Duodenal mucosa (tissue), 2 donors: ENCODE measurements around the gene CDC7.

Experiments used
- H3K27ac ChIP-seq: one replicate; pipeline ENCODE4 v1.7.0; 2013; ENCODE audit warnings: low read depth, low read length
- H3K27me3 ChIP-seq, 2 donors: one replicate each; pipeline ENCODE4 v1.7.0; 2013; ENCODE audit warnings: low read length in 2 of 2, control low read depth in 1 of 2; ENCODE audit not compliant: insufficient read depth in 2 of 2, control insufficient read depth in 1 of 2
- H3K36me3 ChIP-seq, 2 donors: one replicate each; pipeline ENCODE4 v1.7.0; 2013; ENCODE audit warnings: low read length in 2 of 2, control low read depth in 1 of 2; ENCODE audit not compliant: insufficient read depth in 2 of 2, control insufficient read depth in 1 of 2
- H3K4me1 ChIP-seq, 2 donors: one replicate each; pipeline ENCODE4 v1.7.0; 2013; ENCODE audit warnings: low read length in 2 of 2, control low read depth in 1 of 2; ENCODE audit not compliant: insufficient read depth in 2 of 2, control insufficient read depth in 1 of 2
- H3K4me3 ChIP-seq, 2 donors: one replicate each; pipeline ENCODE4 v1.7.0; 2013; ENCODE audit warnings: low read length in 2 of 2, low read depth in 1 of 2
- H3K9ac ChIP-seq, 2 donors: one replicate each; pipeline ENCODE4 v1.7.0; 2013; ENCODE audit warnings: low read length in 2 of 2, low read depth in 1 of 2
- H3K9me3 ChIP-seq, 2 donors: one replicate each; pipeline ENCODE4 v1.7.0; 2013; ENCODE audit warnings: low read length in 2 of 2, control low read depth in 1 of 2; ENCODE audit not compliant: control insufficient read depth in 1 of 2

Gene CDC7

DNA sequence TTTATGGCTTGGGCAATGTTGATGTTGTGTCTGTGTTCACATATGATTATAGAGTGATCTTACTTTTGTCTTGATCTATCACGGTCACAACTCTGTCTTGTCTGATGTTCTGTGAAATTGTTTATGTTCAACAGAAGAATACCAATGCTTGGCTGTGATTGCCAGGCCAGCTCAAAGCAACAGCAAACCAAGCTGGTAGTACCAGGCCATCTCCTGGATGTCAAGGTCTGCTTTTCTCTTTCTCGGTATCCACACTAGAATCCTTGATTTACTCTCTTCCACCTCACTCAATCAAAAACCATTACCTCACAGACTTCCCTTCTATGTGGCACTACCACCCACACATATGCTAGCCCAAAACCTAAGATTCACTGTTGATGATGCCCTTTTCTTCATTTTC lies 1.3 kb upstream of the CDC7 start:
- H3K4me1 ChIP-seq, result peaks cover 10% of the 10 kb centered on the region in 2 donors
- no peaks in the 10 kb centered on the region for H3K36me3 ChIP-seq
- H3K9ac ChIP-seq, result no peak overlapping the region
- H3K27ac ChIP-seq, result no peak overlapping the region
- H3K27me3 ChIP-seq, result no peaks in the 10 kb centered on the region
- H3K4me3 ChIP-seq, result no peak overlapping the region
- H3K9me3 ChIP-seq, result no peaks in the 10 kb centered on the region

DNA sequence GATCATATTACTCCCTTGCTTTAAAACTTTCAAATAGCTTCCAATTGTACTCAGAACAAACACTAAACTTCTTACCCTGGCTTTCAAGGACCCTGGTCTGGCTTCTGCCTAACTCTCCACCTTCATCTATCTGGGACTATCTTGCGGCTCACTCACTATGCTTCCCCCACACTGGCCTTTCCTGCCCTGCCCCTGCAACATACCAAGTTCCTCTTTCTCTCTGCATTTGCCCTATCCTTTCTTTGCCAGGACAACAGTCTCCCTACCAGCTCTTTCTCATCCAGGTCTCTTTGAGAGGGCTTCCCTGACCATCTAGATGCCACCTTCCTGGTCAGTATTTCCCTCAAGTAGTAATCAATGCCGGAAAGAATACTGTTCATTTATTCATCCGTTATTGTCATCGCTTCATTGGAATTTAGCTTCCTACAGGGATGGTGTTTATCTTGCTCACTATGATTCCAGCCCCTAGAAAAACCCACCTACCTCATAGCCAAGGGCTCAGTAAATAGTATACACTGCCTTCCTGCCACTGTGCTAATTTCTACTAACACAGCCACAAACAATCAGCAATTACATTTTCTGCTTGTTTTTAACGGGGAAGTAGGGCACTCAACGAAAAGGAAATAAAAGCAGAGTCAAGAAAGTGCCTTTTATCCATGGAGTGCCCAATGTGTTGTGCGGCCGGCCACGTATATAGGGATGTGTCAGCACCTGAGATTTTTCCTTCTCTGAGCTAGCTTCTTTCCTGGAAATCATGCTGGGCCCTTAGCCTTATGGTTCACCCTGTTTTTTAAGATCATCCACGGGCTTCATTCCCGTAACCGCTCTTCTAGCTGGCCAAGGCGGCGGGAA lies 521 bp upstream of the CDC7 start:
- peaks cover 10% of the 10 kb centered on the region in 2 donors for H3K4me1 ChIP-seq
- no peak overlapping the region for H3K27ac ChIP-seq
- no peaks in the 10 kb centered on the region for H3K27me3 ChIP-seq
- H3K36me3 ChIP-seq, result no peaks in the 10 kb centered on the region
- H3K4me3 ChIP-seq, result peak overlapping the region; percentile 90 to 97
- peak overlapping the region; percentile 66 to 83 for H3K9ac ChIP-seq
- no peaks in the 10 kb centered on the region for H3K9me3 ChIP-seq

DNA sequence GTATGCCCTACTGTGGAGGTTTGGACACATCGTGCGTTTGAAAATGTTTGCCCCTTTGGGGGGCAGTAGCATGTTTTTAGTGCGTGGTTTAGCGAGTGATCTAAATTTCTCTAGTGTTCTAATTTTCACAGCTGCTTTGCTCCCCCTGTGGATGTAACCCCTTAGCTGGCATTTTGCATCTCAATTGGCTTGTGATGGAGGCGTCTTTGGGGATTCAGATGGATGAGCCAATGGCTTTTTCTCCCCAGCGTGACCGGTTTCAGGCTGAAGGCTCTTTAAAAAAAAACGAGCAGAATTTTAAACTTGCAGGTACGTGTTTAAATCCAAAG lies 836 bp downstream of the CDC7 start:
- no peaks in the 10 kb centered on the region for H3K27me3 ChIP-seq
- no peaks in the 10 kb centered on the region for H3K36me3 ChIP-seq
- no peaks in the 10 kb centered on the region for H3K9me3 ChIP-seq
- H3K9ac ChIP-seq, result peak overlapping the region; percentile 66 to 83
- peak overlapping the region; percentile 90 to 97 for H3K4me3 ChIP-seq
- H3K4me1 ChIP-seq, result peaks cover 10% of the 10 kb centered on the region in 2 donors
- no peak overlapping the region for H3K27ac ChIP-seq

DNA sequence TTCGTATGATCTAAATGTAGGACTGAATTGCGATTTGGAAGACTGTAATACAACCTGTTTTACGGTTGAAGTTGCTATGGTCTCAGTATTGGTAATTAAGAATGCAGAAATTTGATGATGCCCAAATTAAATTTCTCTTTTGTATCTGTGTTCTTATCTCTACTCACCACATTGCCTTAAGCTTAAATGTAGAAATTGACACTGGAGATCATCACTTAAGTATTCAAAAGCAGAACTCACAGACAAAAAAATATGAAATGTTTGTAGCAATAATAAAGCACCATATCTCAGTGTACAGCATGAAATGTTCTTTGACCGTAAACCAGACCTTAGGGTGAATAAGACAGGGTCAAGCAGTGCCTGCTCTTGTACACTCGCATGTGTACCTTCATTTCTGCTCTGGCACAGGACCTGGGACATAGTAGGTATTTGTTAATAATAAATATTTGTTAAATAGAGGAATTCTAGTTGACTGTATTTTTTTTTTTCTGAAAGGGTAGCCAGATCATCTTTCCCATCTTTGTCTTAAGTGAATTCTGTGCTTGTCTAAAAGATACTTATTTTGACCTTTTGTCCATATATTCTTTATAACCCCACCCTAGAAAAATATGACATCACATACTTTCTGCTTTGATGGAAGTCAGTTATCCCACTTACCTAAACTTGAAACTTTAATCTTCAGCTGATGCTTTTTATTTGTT lies 1.5 kb downstream of the CDC7 start:
- Histone ChIP-seq H3K27me3 (no peaks in the 10 kb centered on the region), H3K4me1 (peaks cover 10% of the 10 kb centered on the region in 2 donors), H3K9ac (no peak overlapping the region), H3K4me3 (peak overlapping the region; percentile 90 to 97), H3K27ac (no peak overlapping the region), H3K9me3 (no peaks in the 10 kb centered on the region), H3K36me3 (no peaks in the 10 kb centered on the region)

DNA sequence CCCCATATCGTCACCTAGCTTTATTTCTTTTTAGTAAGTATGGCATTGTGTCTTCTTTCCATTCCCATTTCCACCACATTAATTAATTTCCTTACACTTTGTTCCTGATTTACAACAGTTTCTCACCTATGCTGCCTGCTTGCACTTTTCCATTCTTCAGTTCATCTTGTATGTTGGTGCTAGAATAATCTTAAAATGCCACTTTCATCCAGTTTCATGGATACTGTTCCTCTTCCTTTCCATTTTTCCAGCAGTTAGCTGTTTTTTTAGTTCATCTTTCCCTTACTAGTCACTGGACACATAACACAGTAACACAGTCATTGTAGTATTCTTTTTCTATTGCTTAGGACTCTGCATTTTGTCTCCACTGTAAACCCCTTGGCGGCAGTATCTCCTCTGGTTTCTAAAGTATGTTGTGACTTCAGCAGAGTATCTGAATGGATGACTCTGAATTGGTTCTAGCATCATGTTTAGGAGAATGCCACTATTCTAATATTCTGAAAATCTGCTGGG lies 2.1 kb downstream of the CDC7 start:
- H3K9me3 ChIP-seq, result no peaks in the 10 kb centered on the region
- no peak overlapping the region for H3K4me3 ChIP-seq
- no peaks in the 10 kb centered on the region for H3K27me3 ChIP-seq
- no peak overlapping the region for H3K9ac ChIP-seq
- H3K36me3 ChIP-seq, result no peaks in the 10 kb centered on the region
- no peak overlapping the region for H3K27ac ChIP-seq
- H3K4me1 ChIP-seq, result peaks cover 10% of the 10 kb centered on the region in 2 donors

DNA sequence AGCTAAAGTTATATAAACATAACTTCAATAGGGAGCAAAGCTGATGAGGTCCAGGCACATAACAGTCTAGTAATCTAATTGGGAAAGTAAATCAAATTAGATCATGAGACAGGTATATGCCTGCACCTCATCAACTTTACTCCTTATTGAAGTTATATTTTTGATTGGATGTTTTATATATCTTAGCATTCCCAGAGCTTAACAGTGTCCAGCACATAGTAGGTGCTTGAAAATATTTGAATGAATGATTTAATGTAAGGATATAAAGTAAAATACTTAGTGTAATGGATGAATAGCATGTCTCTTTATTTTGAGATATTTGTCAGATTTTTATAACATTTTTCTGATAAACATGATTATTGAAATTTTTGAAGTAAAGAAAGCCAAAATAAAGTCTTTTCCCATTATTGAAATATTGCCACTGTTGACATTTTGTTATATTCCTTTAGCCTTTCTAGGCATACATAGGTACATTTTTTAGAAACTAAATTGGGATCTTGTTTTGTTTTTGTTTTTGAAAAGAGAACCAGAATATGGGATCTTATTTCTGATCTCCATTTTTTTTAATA lies 2.8 kb downstream of the CDC7 start:
- no peaks in the 10 kb centered on the region for H3K27me3 ChIP-seq
- no peaks in the 10 kb centered on the region for H3K9me3 ChIP-seq
- H3K4me1 ChIP-seq, result peaks cover 10% of the 10 kb centered on the region in 2 donors
- H3K27ac ChIP-seq, result no peak overlapping the region
- no peak overlapping the region for H3K4me3 ChIP-seq
- H3K36me3 ChIP-seq, result no peaks in the 10 kb centered on the region
- no peak overlapping the region for H3K9ac ChIP-seq

DNA sequence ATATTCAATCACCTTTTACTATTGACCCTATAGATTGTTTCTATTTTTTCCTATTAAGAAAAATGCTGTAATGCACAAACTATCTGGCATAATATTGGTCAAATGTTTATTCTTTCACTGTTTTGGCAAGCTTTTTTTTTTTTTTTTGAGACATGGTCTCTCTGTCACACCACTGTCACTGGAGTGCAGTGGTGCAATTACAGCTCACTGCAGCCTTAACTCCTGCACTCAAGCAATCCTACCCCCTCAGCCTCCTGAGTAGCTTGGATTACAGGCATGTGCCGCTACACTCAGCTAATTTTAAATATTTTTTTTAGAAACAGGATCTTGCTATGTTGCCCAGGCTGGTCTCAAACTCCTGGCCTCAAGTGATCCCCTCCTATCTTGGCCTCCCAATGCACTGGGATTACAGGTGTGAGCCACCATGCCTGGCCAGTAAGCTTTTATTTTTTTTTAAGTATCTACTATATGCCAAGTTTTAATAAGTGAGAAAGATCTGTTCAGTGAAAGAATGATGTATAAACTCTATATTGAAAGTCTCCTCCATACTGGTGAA lies 3.4 kb downstream of the CDC7 start:
- H3K4me3 ChIP-seq, result no peak overlapping the region
- H3K9ac ChIP-seq, result no peak overlapping the region
- peaks cover 10% of the 10 kb centered on the region in 2 donors for H3K4me1 ChIP-seq
- no peaks in the 10 kb centered on the region for H3K27me3 ChIP-seq
- H3K9me3 ChIP-seq, result no peaks in the 10 kb centered on the region
- no peak overlapping the region for H3K27ac ChIP-seq
- no peaks in the 10 kb centered on the region for H3K36me3 ChIP-seq

DNA sequence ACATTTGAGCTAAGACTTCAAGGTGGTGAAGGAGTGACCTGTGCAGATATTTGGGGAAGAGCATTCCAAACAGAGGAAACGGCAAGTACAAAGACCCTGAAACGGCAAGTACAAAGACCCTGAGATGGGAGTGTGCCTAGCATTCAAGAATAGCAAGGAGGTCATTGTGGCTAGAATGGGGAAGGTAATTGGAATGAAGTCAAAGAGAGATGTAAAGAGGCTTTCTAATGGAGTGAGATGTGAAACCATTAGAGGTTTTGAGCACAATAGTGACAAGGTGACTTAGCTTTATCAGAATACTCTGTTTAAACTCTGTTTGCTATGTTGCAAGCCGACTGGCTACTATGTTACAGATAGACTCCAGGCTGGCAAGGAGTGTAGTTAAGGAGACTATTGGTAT lies 4.4 kb downstream of the CDC7 start:
- Histone ChIP-seq H3K27me3 (no peaks in the 10 kb centered on the region), H3K27ac (no peak overlapping the region)

DNA sequence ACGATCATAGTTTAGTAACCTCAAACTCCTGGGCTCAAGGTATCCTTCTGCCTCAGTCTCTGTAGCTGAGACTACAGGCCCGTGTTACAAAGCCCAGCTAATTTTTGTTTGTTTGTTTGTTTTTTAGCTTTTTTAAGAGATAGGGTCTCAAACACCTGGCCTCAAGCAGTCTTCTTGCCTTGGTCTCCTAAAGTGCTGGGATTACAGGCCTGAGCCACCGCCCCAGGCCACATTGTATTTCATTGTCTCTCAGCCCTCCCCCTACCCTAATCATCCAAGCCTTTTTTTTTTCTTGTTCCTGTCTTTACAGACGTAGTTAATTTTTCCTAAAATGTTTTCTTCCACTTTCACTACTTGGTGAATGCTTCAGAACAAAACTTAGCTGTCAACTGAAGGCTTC lies 5.4 kb downstream of the CDC7 start:
- H3K4me3 ChIP-seq, result no peak overlapping the region
- H3K9ac ChIP-seq, result no peak overlapping the region
- no peak overlapping the region for H3K27ac ChIP-seq
- no peaks in the 10 kb centered on the region for H3K36me3 ChIP-seq
- H3K9me3 ChIP-seq, result no peaks in the 10 kb centered on the region
- no peaks in the 10 kb centered on the region for H3K27me3 ChIP-seq
- peaks cover 3 to 10% of the 10 kb centered on the region in 2 donors for H3K4me1 ChIP-seq

More for the DNA sequence above, 4.4 kb downstream of the CDC7 start:
- Histone ChIP-seq H3K4me3 (no peak overlapping the region), H3K9ac (no peak overlapping the region), H3K4me1 (peaks cover 8 to 10% of the 10 kb centered on the region in 2 donors), H3K36me3 (no peaks in the 10 kb centered on the region), H3K9me3 (no peaks in the 10 kb centered on the region)

DNA sequence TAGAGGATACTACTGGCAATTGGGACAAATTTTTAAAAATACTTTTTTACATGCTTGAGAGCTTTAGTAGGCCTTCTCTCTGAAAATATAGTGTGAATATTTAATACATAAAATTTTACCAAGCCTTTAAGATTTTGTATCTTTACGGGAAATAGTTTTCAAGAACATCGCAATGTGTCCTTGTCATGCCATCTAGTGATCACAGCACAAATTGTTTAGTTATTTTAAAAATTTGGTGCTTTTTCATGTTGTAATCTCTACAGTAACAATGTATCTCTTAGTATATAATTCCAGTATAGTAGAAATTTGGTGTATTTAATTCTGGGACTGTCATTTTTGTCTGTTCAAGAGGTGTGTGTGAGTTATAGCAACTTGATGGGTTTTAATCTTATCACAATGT lies 6.7 kb downstream of the CDC7 start:
- Histone ChIP-seq H3K4me3 (no peak overlapping the region), H3K36me3 (no peaks in the 10 kb centered on the region), H3K9me3 (no peaks in the 10 kb centered on the region), H3K27me3 (no peaks in the 10 kb centered on the region), H3K9ac (no peak overlapping the region), H3K27ac (no peak overlapping the region), H3K4me1 (peaks cover 0 to 3% of the 10 kb centered on the region in 2 donors)
